HG03432 (cell line): ENCODE results near the gene SH2D3A.
"Not testable (repeated sequence)": the region's sequence is repeated elsewhere in the genome, so short reads cannot be mapped to it uniquely, and the experiment has no call there.

ENCODE experiments used
- ATAC-seq: cut with Tn5 transposase; IDR thresholded peaks from one replicate; pipeline ENCODE4 v1.9.1; 2021; ENCODE audit warnings: mild to moderate bottlenecking, moderate library complexity; ENCODE audit not compliant: unreplicated experiment

Gene SH2D3A

DNA sequence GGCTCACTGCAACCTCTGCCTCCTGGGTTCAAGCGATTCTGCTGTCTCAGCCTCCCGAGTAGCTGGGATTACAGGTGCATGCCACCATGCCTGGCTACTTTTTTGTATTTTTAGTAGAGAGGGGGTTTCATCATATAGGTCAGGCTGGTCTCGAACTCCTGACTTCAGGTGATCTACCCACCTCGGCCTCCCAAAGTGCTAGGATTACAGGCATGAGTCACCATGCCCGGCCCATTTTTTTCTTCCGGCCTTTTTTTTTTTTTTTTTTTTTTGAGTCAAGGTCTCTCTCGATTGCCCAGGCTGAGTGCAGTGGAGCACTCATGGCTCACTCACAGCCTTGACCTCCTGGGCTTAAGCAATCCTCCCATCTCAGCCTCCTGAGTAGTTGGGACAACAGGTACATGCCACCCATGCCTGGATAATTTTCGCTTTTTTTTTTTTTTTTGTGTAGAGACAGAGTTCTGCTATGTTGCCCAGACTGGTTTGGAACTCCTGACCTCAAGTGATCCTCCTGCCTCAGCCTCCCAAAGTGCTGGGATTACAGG lies 4.9 kb downstream of the SH2D3A start:
- ATAC-seq, result not testable (repeated sequence)

DNA sequence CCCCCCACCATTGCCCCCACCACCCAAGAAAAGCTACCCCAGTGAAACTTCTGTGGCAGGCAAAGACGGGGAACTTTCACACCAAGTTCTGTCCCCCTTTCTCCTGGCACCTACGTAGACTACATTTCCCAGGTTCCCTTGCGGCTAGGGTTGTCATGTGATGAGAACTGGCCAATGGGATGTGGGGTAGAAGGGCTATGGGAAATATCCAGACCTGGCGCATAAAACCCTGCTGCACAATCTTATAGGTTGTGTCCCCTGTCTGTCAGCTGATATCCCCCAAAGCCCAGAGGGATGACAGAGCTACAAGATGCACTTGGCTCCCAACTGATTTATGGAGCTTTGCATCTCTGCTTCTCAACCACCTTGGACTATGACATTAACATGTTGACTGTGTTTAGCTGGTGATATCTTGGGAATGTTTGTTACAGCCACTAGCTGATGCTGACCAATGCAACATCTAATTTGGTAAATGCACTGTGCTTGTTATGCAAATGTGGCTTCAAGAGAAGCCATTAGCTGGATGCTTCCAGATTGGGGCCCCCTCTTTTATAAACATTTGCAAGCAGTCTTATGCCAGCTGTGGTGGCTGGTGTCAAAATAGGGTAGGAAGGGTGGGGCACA lies 6.1 kb downstream of the SH2D3A start:
- no peak for ATAC-seq

DNA sequence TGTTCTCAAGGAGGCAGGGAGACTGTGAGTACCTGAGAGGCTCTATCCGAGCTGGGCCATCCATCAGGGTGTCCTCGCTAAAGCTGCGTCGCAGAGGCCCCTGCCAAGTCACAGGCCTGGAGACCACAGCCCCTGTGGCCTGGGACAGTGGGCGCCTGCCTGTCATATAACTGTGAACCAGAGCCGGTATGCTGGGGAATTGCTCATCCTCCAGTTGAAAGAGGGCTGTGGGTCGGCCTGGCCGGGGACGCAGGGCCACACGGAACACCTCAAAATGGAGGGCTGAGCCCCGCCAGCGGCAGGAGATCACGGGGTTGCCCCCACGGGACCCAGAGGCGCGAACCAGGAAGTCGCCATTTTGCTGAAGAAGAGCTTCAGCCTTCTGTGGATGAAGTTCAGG lies 6.6 kb downstream of the SH2D3A start:
- no peak for ATAC-seq

DNA sequence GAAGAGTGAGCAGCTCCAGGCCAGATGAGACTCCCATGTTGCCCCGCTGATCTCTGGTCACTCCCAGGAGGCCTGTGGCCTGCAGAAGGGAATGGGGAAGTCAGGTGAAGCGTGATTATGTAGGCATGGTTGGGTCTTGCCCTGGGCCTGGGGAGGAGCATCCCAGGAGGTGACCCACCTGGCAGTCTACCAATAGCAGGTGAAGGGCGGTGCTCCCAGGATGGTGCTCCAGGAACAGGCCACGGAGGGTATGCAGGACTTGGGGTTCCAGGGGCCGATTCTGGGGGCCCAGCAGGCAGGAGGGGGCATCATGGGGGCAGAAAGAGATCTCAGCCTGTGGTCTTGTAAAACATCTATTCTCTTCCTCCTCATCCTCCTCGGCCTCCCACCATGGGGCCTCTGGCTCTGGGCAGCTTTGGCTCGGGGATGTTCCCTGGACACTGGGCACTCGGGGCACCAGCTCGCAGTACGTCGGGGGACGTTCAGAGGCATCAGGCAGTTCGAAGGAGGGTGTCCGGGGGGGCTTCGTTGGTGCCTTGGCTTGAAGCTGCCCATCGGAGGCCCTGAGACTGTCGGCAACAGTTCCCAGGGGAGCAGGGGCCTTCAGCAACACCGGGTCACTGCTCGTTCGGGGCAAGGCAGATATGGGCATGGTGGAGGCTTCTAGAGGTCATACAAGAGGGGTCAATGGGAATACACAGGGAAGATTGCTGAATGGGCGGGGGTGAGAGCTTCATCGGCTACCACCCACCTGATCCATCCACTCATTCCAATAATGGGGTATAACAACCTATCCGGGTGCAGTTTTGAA lies 12.4 kb downstream of the SH2D3A start:
- ATAC-seq, result no peak

DNA sequence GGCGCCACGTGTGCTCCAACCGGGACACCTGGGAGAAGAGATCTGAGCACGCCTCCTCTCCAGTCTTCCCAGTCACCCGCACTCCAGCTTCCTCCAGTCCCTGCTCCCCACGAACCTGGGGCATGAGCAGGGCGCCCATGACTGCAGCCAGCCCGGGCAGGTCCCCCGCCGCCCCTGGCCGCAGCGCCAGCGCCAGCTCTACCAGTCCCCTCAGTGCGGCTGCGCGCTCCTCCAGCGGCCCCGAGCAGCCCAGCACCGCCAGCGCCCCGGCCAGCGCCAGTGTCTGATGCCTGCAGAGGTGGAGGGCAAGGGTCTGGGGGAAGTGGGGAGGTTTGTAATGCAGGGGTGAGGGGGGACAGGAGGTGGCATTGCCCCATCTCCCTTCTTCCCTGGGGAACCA lies 13.1 kb downstream of the SH2D3A start:
- ATAC-seq, result no peak

DNA sequence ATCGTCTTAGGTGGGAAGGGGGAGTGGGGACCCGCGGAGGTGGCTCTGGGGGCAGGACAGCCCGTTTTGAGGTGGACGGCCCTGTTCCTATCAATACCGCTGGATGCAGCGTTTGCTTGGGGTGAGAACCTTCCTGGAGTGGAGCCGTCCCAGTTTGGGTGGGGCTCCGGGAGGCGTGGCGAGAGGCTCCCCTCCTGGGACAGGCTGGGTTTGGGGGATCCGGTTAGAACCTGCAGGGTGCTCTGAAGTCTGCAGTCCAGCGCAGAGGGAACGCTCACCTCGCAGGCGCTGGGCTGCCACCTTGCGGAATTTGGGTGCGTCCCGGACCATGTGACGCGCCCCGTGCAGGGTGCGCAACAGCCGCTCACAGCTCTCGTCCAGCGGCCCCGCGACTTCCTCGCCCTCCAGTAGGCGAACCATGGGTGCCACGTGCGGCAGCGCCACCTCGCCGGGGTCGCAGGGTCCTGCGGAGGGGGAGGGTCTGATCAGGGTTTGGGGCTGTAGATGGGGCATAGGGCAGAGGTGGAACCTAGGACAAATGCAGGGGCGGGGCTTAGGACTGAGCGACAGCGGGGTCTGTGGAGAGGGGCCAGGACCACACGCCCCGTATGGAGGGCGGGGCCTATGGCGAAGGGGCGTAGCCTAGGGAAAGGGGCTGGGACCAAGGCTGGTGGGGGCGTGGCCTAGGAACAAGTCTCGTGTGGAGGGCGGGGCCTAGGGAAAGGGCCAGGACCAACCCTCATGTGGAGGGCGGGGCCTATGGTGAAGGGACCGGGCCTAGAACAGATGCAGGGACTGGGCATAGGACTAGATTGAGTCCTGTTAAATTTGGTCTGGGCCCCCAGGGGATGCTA lies 13.8 kb downstream of the SH2D3A start:
- ATAC-seq, result peak; percentile 74

DNA sequence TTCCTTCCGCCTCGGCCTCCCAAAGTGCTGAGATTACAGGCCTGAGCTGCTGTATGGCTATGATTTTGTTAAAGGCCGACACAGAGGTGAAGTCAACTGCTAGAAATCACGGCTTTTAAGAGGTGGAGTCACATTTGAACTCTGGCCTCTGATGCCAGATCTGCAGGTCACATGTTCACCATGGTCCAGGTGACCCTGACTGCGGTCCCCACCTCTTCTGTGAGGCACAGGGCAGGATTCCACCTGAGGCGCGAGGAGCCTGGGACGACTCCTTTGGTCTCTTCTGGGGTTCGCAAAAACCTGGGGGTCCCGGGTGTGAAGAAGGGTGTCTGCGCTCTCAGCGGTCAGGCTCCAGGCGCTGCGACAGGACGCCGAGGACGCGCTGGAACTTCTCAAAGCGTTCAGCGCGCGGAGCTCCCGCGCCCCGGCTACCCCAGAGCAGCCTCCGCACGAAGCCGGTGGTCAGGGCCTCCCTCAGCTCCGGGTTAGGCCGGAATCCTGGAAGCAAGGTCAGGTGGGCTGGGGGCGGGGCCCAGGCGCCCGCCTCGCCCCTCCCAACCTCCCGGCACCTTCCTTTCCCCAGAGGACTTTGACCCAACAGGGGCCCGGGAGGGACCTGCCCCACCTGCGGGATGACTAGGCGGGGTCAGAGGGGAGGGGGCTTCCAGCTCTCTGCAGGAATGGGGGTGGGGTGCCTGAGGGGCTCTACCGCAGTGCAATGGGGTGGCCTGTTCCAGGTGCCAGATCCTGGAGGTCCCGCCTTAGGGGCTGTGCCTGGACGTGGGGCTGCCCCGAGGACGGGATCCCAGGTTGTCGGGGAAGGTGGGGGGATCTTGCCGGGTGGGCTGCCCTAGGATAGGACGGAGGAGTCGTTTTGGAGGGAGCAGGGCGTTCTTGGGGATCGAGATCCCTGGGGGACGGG lies 14.7 kb downstream of the SH2D3A start:
- ATAC-seq, result peak; percentile 3

DNA sequence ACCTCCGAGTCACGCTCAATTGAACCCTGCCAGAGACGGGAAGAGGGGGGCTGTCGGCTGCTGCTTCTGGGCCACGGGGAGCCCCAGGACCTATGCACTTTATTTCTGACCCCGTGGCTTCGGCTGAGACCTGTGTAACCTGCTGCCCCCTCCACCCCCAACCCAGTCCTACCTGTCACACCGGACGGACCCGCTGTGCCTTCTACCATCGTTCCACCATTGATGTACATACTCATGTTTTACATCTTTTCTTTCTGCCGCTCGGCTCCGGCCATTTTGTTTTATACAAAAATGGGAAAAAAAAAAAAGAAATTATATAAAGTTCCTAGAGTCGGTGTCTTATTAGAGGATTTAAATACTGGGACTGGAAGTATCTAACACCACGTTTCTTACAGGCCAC lies 16.0 kb downstream of the SH2D3A start:
- ATAC-seq, result no peak

DNA sequence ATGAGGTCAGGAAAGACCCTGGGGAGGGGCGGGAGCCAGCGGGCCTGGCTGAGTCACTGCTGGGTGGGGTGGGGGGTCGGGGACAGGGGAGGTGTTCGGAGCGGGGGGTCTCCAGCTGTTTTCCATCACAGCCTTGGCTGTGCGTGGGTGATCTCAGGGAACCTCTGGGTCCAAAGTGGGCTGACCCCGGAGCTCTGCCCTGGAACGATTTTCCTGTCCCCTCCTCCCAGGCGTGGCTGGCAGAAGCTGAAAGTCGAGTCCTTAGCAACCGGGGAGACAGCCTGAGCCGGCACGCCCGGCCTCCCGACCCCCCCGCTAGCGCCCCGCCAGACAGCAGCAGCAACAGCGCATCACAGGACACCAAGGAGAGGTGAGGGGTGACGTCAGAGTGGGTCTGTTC lies 17.2 kb downstream of the SH2D3A start:
- ATAC-seq, result no peak

DNA sequence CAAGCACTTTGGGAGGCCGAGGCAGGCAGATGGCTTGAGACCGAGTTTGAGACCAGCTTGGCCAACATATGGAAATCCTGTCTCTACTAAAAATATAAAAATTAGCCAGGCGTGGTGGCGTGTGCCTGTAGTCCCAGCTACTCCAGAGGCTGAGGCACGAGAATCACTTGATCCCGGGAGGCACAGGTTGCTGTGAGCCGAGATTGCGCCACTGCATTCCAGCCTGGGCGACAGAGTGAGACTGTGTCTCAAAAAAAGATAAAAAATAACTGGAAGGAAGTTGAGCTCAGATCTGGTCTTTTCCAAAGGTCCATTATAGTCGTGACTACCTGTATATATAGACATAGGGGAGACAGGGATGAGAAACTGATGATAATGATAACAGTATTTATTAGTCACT lies 18.7 kb downstream of the SH2D3A start:
- ATAC-seq, result not testable (repeated sequence)

DNA sequence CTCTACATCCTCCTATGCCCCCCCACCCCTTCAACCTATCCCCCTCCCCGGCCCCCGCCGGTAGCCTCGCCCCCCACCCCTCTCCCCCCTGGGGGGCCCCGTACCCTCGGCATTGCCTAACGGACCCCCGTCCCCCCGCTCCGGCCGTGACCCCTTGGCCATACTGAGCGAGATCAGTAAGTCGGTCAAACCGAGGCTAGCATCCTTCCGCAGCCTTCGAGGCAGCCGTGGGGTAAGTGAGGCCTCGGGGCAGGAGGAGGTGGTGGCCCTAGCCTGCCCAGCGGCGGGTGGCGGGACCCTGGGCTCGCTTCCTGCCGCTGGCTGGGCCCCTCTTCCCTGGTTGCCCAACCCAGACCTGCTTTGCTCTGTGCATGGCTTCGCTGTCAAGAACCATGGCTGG lies 21.3 kb downstream of the SH2D3A start:
- ATAC-seq, result no peak

DNA sequence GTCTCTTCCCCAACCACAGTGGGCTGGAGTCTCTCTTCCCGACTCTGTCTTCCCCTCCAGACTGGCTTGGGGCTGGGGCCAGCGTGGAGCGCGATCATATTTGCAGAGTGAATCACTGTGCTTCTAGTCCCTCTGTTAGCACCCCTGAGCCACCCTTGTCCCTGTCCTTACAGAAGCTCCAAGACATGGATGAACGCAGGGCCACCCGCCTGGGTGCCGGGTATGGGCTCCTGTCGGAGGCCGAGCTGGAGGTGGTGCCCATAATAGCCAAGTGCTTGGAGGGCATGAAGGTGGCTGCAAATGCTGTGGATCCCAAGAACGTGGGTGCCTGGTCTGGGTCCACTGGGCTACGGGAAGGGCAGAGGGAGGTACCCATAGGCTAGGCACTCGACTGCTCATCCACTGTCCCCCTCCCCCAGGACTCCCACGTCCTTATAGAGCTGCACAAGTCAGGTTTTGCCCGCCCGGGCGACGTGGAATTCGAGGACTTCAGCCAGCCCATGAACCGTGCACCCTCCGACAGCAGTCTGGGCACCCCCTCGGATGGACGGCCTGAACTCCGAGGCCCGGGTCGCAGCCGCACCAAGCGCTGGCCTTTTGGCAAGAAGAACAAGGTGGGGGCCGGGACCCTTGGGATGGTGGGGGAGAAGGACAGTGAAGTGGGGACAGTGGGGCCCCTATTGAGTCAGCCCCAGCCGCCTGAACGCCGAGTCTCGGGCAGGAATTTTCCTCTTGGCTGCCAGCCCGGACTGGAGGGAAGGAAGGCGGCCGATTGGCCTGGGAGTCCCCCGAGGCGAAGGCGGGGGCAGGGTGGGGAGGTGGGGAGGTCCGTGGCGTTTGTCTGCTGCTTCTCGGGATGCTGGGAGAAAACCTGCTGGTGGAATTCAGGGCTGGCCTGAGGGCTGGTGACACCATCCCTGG lies 22.6 kb downstream of the SH2D3A start:
- ATAC-seq, result no peak

DNA sequence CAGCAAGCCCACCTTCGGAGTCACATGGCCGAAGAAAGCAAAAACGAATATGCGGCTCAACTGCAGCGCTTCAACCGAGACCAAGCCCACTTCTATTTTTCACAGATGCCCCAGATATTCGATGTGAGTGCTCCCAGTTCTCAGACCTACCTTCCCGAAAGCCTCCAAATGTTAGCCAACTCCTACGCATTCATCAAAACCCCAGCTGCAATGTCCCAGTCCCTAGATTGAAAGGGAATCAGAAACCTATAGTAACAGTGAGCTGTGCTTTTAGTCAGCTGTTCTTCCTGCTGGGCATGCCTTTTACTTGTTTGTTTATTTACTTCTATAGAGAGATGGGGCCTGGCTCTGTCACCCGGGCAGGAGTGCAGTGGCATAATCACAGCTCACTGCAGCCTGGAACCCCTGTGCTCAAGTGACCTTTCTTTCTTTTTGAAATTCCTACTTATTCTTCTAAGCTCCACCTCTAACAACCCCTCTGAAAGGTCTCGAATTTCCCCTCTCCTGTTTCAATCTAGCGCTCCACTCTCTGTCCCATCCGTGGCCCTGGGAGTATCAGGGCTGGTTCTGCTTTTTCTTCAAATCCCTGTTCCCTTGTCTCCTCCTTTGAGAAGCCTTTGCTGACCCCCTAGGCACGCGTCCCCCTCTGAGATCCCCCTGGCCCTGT lies 23.4 kb downstream of the SH2D3A start:
- no peak for ATAC-seq

DNA sequence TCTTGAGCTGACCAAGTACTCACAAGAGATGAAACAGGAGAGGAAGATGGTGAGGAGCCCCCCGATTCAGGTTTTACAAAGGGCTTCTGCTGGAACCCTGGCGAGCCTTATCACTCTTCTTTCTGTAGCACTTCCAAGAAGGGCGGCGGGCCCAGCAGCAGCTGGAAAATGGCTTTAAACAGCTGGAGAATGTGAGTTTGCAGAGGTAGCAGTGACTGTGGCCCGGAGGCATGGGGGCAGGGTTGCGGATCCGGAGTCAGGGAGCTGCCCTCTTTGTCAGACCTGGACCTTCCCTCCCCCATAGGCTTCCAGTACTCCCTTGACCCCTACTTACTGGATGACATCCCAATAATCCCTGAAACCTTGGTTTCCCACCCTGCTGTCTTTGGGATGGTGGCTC lies 24.2 kb downstream of the SH2D3A start:
- no peak for ATAC-seq

DNA sequence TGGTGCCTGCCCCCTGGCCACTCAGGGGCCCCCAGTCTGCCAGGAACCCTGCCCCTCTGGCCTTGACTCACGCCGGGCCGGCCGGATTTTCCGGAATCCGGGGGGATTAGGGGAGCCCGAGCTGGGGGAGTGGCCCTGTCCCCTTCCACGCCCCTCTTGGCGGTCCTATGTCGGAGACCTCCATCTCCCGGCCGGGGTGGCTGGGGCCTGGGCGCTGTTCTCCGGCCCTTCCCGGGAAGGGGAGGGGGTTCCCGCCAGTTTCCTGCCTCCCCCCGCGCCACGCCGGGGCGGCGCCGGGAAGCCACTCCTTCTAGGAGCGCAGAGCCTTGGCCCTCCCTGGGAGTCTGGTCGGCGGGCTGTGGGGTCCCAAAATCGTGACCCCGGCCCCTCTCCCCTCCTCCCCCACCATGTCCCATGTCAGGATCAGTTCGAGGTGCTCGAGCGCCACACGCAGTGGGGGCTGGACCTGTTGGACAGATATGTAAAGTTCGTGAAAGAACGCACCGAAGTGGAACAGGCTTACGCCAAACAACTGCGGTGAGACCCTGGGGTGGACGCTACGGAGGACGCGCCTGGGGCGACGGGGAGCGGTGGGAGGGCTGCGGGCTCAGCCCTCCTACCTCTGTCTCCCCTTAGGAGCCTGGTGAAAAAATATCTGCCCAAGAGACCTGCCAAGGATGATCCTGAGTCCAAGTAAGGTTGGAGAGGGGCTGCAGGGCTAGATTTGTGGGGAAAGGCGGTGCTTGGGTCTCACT lies 26.5 kb downstream of the SH2D3A start:
- no peak for ATAC-seq

DNA sequence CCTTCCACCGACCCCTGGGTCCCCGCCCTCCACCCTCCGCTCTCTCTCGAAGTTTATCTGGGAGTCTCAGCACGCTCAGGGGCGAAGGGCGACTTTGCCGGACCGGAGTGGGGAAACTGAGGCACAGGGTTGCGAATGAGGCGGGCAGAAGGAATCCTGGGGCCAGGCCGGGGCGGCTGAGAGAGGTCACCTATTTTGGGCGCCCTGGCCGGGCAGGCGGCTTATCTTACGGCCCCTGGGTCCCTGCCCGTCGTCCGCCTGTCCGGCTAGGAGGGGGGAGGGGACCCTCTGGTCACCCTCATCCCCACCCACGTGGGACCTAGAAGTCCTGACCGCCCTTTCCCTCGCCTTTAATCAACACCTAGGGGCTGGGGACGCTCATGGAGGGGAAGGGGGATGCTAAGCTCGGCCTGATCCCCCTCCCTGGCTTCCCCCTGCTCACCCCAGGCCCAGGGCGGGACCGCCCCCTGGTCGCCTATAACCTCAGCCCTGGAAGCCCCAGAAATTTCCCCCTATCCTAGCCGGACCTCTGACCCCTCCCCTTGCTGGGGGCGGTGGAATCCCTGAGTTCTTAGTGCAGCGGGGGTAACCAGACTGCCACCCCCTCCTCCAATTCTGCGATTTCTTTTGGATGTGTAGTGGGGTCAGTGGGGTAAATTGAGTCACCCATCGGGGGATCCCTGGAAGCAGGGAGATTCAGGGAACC lies 27.2 kb downstream of the SH2D3A start:
- ATAC-seq, result no peak

DNA sequence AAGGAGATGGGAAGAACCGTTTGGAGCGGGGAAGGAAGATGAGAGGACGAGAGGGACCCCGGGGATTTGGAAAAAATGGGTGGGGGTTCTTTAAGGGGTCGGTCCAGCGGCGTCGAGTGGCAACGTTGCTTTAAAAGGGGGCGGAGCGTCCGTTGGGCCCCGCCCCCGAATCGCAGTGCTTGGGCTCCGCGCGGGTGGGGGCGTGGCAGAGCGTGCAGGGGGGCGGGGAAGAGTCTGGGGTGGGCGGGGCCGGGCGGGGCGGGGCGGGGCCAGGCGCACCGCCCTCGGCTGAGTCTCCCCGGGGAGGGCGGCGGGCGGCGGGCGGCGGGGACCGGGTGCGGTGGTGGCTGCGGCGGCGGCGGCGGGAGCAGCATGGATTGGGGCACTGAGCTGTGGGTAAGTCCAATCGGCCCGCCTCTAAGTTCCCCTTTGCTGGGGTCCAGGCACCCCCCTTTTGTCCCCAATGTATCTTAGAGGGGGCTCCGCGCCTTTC lies 27.8 kb downstream of the SH2D3A start, which contains the start of gene TRIP10:
Gene TRIP10, plus strand, starts transcription at position 291 of the 493 bp plus-strand sequence. Its CDS starts 82 bp downstream, at position 373.
- no peak for ATAC-seq
